GM12872 (cell line): ENCODE results near the gene ZNF672.

ENCODE experiments used
- CTCF ChIP-seq: IDR thresholded peaks from 3 replicates; pipeline ENCODE4 v1.5.1; 2011; ENCODE audit warnings: low read depth, mild to moderate bottlenecking, low read length, moderate library complexity; ENCODE audit not compliant: insufficient read depth

ZNF672 gene

GRCh38 chr1:248800459-248800858 is 37.6 kb upstream of the ZNF672 start:
- TF ChIP-seq CTCF, result no peak

DNA sequence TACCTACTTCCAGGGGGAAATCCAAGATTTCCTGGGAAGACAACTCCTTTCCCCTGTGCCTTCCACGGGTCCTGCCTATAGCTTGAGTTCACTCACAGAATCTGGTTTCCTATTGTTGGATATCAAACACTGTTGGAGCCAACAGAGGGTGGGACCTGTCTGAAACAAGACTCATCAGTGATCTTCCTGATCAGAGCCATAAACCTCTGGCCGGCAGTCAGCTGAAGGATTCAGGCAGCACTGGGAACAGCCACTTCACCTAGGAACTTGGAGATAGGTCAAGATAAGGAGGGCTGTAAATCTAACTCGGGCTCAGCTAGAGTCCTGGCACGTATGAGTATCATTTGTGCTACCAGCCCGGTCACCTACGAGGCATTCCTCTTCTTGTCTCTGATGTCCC is 35.6 kb upstream of the ZNF672 start:
- no peak for TF ChIP-seq CTCF

DNA sequence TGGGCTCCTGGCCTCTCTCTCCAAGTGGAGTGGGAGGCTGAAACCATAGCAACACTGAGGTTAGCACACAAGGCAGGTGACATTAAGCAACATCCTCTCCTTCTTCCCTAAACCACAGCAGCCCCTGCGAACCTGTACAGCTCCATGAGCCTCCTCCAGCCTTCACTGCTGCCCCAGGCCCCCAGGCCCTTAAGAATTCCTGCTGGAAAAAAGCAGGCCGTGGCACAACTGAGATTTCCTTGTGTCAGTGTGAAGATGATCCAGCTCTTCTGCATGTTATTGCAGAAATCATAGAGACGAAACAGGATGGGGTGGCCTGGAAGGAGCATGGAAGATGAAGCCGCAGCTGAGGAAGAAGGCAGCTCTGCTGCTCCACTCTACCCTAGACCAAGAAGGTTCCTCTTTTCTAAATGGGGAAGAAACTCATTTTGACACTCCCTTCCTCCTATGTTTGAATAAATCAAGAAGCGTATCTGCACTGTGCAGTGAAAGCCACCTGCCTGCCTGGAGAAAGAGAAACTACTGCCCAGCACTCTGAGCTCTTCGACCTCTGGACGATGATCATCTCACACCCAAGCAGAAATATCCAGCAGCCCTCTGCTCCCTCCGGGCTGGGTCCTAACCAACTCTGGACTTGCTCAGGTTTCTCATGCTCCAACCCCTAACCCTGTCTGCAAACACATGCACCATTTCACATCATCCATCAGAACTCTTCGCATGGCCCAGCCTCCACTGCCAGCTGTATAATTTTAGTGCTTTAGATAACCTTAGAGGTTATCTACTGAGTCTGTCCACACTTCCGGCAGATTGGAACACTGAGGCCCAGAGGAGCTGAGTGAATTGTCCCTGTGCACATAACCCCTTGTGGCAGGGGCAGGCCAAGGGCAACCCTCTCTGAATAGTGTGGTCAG is 33.0 kb upstream of the ZNF672 start:
- no peak for TF ChIP-seq CTCF

- no peak for TF ChIP-seq CTCF
Measured at GRCh38 chr1:248805876-248806275, 32.1 kb upstream of the ZNF672 start.

DNA sequence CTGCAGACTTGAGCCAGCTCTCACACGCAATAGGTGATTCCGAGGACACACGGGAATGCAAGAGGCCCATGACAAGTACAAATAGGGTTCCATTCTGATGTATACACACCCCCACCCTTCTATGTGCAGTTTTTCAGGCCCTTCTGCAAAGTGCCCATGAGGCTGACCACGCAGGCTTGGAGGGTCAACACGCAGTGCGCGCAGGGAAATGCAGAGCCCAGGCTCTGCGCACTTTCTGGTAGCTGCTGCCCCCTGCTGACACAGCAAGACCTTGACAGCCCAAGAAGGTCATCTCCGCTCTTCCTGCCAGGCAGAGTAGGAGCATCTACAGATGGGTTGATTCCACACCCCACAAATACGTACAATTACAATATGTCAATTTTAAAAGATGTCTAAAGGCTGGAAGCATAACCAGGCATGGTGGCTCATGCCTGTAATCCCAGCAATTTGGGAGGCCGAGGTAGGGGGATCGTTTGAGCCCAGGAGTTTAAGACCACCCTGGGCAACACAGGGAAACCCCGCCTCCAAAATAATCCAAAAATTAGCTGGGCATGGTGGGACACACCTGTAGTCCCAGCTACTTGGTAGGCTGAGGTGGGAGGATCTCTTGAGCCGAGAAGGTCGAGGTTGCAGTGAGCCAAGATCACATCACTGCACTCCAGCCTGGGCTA is 30.8 kb upstream of the ZNF672 start:
- TF ChIP-seq CTCF, result peak; percentile 96

DNA sequence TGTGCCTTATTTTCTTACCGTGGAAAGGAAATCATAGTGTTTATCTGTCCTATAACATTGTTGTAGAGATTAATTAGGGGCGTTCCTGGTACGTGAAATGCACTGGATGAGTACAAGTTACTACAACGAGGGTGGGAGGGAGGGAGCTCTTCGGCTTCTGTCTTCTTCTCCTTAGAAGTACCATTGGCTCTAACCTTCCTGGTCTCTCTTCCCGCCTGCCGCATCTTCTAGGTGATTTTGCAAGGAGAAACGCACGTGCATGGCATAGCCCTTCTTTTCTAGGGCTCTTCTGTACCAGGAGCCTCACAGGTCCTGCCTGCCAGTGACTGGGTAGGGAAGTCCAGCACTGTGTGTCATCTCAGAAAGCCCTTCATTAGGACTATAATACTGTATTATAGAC is 29.1 kb upstream of the ZNF672 start:
- TF ChIP-seq CTCF, result no peak

DNA sequence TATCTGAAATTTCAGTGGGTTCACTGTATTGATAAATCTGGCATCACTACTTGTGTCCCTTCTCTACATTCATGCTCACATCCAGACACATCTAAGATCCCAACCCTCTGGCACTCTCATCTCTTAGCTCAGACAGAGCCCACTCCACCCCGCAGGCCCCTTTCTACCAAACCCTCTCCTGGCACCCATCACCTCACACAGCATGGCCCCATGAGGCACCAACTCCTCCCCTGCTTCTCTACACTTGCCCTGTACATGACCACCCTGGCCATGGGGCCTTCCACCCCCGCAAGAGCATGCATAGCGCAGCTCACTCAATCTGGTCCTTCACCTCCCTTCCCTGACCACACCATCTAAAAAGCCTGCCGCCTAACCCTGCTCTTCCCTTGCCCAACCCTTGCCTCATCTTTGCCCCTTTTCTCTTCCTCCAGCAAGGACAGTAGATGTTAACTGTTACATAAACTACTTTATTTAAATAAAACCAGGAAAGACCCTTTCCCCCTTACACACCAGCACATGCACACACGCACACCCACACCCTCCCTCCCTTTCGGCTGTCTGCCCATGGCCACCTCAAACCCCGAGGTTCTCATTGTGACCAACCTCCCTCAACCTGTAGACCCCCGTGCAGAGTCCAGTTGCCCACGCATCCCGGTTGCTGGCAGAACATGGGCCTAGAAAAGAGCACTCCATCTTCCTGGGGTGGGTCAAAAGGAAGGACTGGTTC is 27.9 kb upstream of the ZNF672 start:
- no peak for TF ChIP-seq CTCF
